GM12865 (cell line): ENCODE data around the gene CARMIL1.
A peak's percentile ranks its signal among the peaks of the same experiment; 100 is the strongest.

Experiments
- DNase-seq: peaks from one replicate; pipeline ENCODE4 v3.0.0; 2010; ENCODE audit warnings: low read depth
- H3K4me3 ChIP-seq: 2 replicates; pipeline ENCODE4 v1.5.1; 2011; ENCODE audit warnings: mild to moderate bottlenecking, low read depth, low read length, control low read depth
- TF ChIP-seq, protein P1 (sequence below): IDR thresholded peaks from 2 replicates; pipeline ENCODE4 v1.5.1; 2011; ENCODE audit warnings: low read length, control low read depth, low read depth, inconsistent platforms; ENCODE audit not compliant: insufficient read depth; ENCODE audit errors: missing control alignments

Gene CARMIL1

DNA sequence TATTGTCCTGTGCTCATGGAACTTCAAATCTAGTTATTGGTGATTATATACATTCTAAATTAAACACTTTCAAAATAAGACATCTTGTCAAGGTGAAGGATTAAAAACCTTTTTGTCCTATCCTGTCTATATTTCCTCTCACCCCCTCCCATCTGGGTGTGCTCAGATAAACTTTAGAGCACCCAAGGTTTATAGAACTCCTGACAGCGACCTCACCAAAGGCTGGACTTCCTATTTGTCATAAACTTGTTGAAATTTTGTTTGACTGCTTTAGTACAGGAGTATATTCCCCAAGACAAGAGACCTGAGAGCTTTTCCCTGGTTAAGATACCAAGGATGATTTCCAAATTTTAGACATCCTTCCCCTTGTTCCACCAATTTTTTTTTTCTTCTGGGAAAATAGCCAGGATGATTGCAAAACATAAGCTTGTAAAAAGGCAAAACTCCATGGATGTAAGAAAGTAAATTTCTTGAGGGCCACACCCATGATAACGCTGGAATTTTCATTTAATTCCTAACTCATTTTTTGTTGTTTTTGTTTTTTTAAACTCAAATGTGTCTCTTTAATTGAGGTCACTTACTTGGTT lies 33.0 kb downstream of the CARMIL1 start:
- H3K4me3 ChIP-seq = no peak overlapping the region
- DNase-seq = no peak
- TF ChIP-seq, protein P1, sequence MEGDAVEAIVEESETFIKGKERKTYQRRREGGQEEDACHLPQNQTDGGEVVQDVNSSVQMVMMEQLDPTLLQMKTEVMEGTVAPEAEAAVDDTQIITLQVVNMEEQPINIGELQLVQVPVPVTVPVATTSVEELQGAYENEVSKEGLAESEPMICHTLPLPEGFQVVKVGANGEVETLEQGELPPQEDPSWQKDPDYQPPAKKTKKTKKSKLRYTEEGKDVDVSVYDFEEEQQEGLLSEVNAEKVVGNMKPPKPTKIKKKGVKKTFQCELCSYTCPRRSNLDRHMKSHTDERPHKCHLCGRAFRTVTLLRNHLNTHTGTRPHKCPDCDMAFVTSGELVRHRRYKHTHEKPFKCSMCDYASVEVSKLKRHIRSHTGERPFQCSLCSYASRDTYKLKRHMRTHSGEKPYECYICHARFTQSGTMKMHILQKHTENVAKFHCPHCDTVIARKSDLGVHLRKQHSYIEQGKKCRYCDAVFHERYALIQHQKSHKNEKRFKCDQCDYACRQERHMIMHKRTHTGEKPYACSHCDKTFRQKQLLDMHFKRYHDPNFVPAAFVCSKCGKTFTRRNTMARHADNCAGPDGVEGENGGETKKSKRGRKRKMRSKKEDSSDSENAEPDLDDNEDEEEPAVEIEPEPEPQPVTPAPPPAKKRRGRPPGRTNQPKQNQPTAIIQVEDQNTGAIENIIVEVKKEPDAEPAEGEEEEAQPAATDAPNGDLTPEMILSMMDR = no peak

DNA sequence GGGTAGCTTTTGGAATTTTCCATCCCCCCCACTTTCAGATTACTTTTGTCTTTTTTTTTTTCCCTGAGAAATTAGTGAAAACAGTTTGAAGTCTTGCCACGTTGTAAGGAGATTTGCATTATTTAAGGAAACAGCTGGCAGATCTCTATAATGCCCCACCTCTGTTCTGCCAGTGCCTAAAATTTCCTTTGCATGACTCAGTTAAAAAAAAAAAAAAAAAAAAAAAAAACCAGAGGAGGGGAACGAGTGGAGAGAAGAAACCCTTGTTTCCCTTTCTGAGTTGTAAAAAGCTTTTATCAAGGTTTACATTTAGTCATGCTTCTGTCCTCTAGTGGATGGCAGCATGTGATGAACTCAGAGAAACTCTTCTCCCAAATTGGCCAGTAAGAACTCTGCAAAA lies 33.5 kb downstream of the CARMIL1 start:
- H3K4me3 ChIP-seq = no peak overlapping the region
- TF ChIP-seq, protein P1 = no peak
- no peak for DNase-seq

DNA sequence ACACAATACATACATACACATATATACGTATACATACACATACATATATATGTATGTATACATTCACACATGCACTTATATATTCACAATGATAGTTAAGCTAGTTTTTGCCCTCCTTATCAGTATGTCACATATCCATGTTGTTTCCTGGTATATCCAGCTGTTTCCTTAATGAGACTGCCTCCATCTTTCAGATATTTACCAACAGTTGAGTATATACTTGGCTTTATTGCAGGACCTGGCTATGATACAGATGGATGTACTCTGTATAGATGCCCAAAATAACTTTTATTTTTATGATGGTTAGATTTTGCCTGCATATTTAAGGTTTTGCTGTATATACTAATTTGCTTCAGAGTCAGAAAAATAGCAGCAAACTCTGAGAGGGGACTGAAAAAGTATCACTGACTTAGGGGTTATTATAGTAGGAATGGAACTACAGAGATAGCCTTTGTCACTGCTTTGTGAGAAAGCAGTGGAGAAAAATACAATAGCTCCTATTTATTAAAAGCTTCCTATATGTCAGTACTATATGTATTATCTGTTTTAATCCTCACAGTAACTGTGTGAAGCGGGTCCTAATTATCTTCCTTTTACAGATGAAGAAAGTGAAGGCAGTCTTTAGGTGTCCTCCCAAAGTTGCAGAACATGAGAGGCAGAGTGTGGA lies 35.5 kb downstream of the CARMIL1 start:
- no peak for DNase-seq
- H3K4me3 ChIP-seq = no peak overlapping the region
- TF ChIP-seq, protein P1 = no peak

DNA sequence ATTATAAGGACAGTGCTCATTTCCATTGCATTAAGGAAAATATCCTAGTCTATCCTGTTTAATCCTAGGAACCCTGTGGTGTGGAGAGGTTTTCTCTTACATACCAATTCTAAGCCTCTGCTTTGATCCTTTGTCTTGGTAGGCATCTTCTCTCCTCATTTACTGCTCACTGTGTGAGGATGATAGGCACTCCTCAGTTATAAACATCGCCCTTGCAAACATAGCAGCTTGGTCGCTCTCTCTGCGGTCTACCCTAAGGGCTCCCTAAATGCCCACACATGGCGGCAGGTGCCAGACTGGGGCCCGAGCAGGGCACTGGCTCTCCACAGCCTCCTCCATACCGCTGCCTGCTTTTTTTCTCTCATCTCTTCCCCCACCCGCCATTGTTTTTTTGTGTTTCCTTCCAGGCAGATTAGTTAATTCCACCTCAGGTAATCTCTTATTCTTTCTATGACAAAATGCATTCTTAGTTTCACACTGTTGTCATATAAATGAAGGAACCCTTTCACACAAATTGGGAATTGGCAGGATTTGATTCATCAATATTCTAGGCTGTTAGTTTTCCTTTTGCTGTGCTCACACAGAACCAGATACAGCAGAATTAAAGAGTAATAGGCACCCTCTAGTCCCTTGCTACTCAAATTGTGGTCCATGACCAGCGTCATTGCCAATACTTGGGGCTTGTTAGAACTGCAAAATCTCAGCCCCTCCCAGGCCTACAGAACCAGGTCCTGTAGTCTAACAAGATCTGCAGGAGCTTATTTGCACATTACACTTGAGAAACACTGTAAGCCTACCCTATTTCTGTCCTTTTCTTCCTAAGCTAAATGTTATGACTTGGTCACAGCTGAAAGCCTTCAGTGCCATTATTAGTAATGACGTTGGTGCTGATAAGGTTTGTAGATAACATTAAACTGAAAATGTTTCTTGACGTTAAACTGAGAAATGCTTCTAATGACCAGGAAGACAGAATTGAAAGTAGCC lies 36.3 kb downstream of the CARMIL1 start:
- H3K4me3 ChIP-seq = no peak overlapping the region
- peak; percentile 26 for DNase-seq
- TF ChIP-seq, protein P1 = no peak

DNA sequence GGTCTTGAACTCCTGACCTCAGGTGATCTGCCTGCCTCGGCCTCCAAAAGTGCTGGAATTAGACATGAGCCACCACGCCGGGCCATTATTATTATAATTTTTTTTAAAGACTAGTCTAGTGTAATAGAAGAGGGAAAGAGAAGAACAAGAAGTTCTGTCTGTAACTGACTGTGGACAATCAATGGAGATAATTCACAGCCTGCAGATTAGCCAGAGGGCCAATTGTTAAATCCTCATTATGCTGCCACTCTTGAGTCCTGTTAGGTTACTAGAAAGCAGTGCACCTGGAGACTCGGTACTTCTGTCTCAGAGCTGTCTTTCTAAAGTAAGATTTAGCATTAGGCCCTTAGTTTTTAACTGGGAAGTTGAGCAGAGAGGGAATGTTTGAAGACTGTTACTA lies 37.5 kb downstream of the CARMIL1 start:
- H3K4me3 ChIP-seq = no peak overlapping the region
- no peak for DNase-seq
- TF ChIP-seq, protein P1 = no peak

DNA sequence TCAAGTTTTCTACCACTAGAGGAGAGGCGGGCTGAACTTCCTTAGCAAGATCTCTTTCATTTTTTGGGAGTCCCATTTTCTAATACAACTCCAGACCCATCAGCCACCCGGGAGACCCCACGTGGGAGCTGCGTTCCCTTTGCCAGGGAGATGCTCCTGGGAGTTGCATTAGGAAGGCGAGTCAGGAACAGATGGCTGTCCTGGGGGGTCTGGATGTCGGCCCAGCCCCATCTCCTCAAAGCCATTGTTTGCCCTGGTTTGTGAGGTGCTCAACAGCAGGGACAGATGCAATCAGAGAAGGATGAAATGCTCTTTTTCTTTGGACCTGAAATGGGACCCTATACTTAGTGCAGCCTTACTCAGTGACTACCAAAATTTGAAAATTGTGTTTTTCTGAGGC lies 39.4 kb downstream of the CARMIL1 start:
- TF ChIP-seq, protein P1 = no peak
- DNase-seq = no peak
- H3K4me3 ChIP-seq = no peak overlapping the region
